HEK293 (cell line): ENCODE measurements around the gene MYCBPAP.

ENCODE experiments used
- AEBP2 ChIP-seq: fragments of 450-650 bp; formaldehyde crosslinking; IDR thresholded peaks from 2 replicates; pipeline ENCODE4 v1.5.1; 2016; ENCODE audit warnings: missing biosample characterization, missing genetic modification characterization, borderline replicate concordance
- BCL6B ChIP-seq: fragments of 450-650 bp; formaldehyde crosslinking; IDR thresholded peaks from 2 replicates; pipeline ENCODE4 v1.5.1; 2017; ENCODE audit warnings: missing biosample characterization, missing genetic modification characterization
- GLI4 ChIP-seq: fragments of 450-650 bp; formaldehyde crosslinking; IDR thresholded peaks from 2 replicates; pipeline ENCODE4 v1.5.1; 2016; ENCODE audit warnings: missing biosample characterization, missing genetic modification characterization
- GLIS2 ChIP-seq: fragments of 450-650 bp; formaldehyde crosslinking; IDR thresholded peaks from 2 replicates; pipeline ENCODE4 v1.5.1; 2016; ENCODE audit warnings: missing biosample characterization, missing genetic modification characterization
- KLF8 ChIP-seq: fragments of 450-650 bp; formaldehyde crosslinking; IDR thresholded peaks from 2 replicates; pipeline ENCODE4 v1.5.1; 2016; ENCODE audit warnings: missing biosample characterization, missing genetic modification characterization
- PRDM4 ChIP-seq: fragments of 450-650 bp; formaldehyde crosslinking; IDR thresholded peaks from 2 replicates; pipeline ENCODE4 v1.5.1; 2017; ENCODE audit warnings: missing biosample characterization, missing genetic modification characterization
- REPIN1 ChIP-seq: fragments of 450-650 bp; formaldehyde crosslinking; IDR thresholded peaks from 2 replicates; pipeline ENCODE4 v1.5.1; 2017; ENCODE audit warnings: missing biosample characterization, missing genetic modification characterization, low read depth
- SP3 ChIP-seq: fragments of 450-650 bp; formaldehyde crosslinking; IDR thresholded peaks from 2 replicates; pipeline ENCODE4 v1.5.1; 2016; ENCODE audit warnings: missing biosample characterization, missing genetic modification characterization
- ZBTB20 ChIP-seq: fragments of 450-650 bp; formaldehyde crosslinking; IDR thresholded peaks from 2 replicates; pipeline ENCODE4 v1.5.1; 2016; ENCODE audit warnings: missing biosample characterization, missing genetic modification characterization
- ZBTB44 ChIP-seq: fragments of 450-650 bp; IDR thresholded peaks from 2 replicates; pipeline ENCODE4 v1.5.1; 2018; ENCODE audit warnings: missing biosample characterization, mild to moderate bottlenecking, missing genetic modification characterization
- ZBTB49 ChIP-seq: fragments of 450-650 bp; formaldehyde crosslinking; IDR thresholded peaks from 2 replicates; pipeline ENCODE4 v1.5.1; 2016; ENCODE audit warnings: missing biosample characterization, missing genetic modification characterization, low read depth
- ZFP3 ChIP-seq: fragments of 450-650 bp; formaldehyde crosslinking; IDR thresholded peaks from 2 replicates; pipeline ENCODE4 v1.5.1; 2016; ENCODE audit warnings: low read depth, missing biosample characterization, missing genetic modification characterization
- ZNF10 ChIP-seq: fragments of 450-650 bp; formaldehyde crosslinking; IDR thresholded peaks from 2 replicates; pipeline ENCODE4 v1.5.1; 2017; ENCODE audit warnings: missing biosample characterization, missing genetic modification characterization
- ZNF133 ChIP-seq: fragments of 450-650 bp; formaldehyde crosslinking; IDR thresholded peaks from 2 replicates; pipeline ENCODE4 v1.5.1; 2016; ENCODE audit warnings: missing biosample characterization, missing genetic modification characterization
- ZNF362 ChIP-seq: fragments of 450-650 bp; formaldehyde crosslinking; IDR thresholded peaks from 2 replicates; pipeline ENCODE4 v1.5.1; 2016; ENCODE audit warnings: missing biosample characterization, missing genetic modification characterization
- ZNF433 ChIP-seq: fragments of 450-650 bp; formaldehyde crosslinking; IDR thresholded peaks from 2 replicates; pipeline ENCODE4 v1.5.1; 2016; ENCODE audit warnings: missing biosample characterization, missing genetic modification characterization, low read depth
- ZNF48 ChIP-seq: fragments of 450-650 bp; formaldehyde crosslinking; IDR thresholded peaks from 2 replicates; pipeline ENCODE4 v1.5.1; 2016; ENCODE audit warnings: missing biosample characterization, missing genetic modification characterization
- ZNF514 ChIP-seq: fragments of 450-650 bp; formaldehyde crosslinking; IDR thresholded peaks from 2 replicates; pipeline ENCODE4 v1.5.1; 2016; ENCODE audit warnings: missing biosample characterization, missing genetic modification characterization
- ZNF529 ChIP-seq: fragments of 450-650 bp; formaldehyde crosslinking; IDR thresholded peaks from 2 replicates; pipeline ENCODE4 v1.5.1; 2017; ENCODE audit warnings: missing genetic modification characterization, missing biosample characterization; ENCODE audit not compliant: insufficient replicate concordance
- ZNF560 ChIP-seq: fragments of 450-650 bp; formaldehyde crosslinking; IDR thresholded peaks from 2 replicates; pipeline ENCODE4 v1.5.1; 2017; ENCODE audit warnings: missing biosample characterization, missing genetic modification characterization, borderline replicate concordance
- ZNF571 ChIP-seq: fragments of 450-650 bp; formaldehyde crosslinking; IDR thresholded peaks from 2 replicates; pipeline ENCODE4 v1.5.0; 2017; ENCODE audit warnings: missing biosample characterization, missing genetic modification characterization
- ZNF585B ChIP-seq: fragments of 450-650 bp; formaldehyde crosslinking; IDR thresholded peaks from 2 replicates; pipeline ENCODE4 v1.5.1; 2016; ENCODE audit warnings: missing biosample characterization, missing genetic modification characterization
- ZNF624 ChIP-seq: fragments of 450-650 bp; formaldehyde crosslinking; IDR thresholded peaks from 2 replicates; pipeline ENCODE4 v1.5.1; 2017; ENCODE audit warnings: missing biosample characterization, missing genetic modification characterization
- ZNF645 ChIP-seq: fragments of 450-650 bp; formaldehyde crosslinking; IDR thresholded peaks from 2 replicates; pipeline ENCODE4; 2016; ENCODE audit warnings: missing biosample characterization, missing genetic modification characterization
- ZNF670 ChIP-seq: fragments of 450-650 bp; formaldehyde crosslinking; IDR thresholded peaks from 2 replicates; pipeline ENCODE4 v1.5.1; 2016; ENCODE audit warnings: missing biosample characterization, missing genetic modification characterization, low read depth
- ZNF677 ChIP-seq: fragments of 450-650 bp; IDR thresholded peaks from 2 replicates; pipeline ENCODE4 v1.5.0; 2018; ENCODE audit warnings: missing biosample characterization, mild to moderate bottlenecking, missing genetic modification characterization, moderate library complexity
- ZNF837 ChIP-seq: fragments of 450-650 bp; formaldehyde crosslinking; IDR thresholded peaks from 2 replicates; pipeline ENCODE4 v1.5.1; 2016; ENCODE audit warnings: missing biosample characterization, missing genetic modification characterization
- ZSCAN30 ChIP-seq: fragments of 450-650 bp; IDR thresholded peaks from 2 replicates; pipeline ENCODE4 v1.5.1; 2018; ENCODE audit warnings: missing biosample characterization, mild to moderate bottlenecking, missing genetic modification characterization, moderate library complexity

The MYCBPAP gene

GRCh38 chr17:50541716-50542688, 33.8 kb downstream of the MYCBPAP start (continued):
- TF ChIP-seq ZNF362 (tag by site-specific recombination), result no peak
- no peak for TF ChIP-seq ZNF10 (tag by site-specific recombination)
- TF ChIP-seq ZNF571, result no peak
- TF ChIP-seq ZFP3 (tag by site-specific recombination), result no peak
- no peak for TF ChIP-seq REPIN1 (tag by site-specific recombination)
- TF ChIP-seq ZBTB49, result no peak
- no peak for TF ChIP-seq ZNF48
- TF ChIP-seq ZNF529 (tag by site-specific recombination), result no peak
- TF ChIP-seq BCL6B (tag by site-specific recombination), result no peak
- TF ChIP-seq ZNF560, result no peak
- TF ChIP-seq ZNF514 (tag by site-specific recombination), result no peak
- no peak for TF ChIP-seq ZNF837 (tag by site-specific recombination)
- TF ChIP-seq GLI4 (tag by site-specific recombination), result no peak
- TF ChIP-seq ZNF133, result no peak
- TF ChIP-seq AEBP2, result no peak
- no peak for TF ChIP-seq ZNF433
- TF ChIP-seq ZNF677 (tag by site-specific recombination), result no peak
- no peak for TF ChIP-seq PRDM4 (tag by site-specific recombination)
- no peak for TF ChIP-seq ZNF670
- peak; percentile 41; the same call in 1 of the 2 replicates for TF ChIP-seq GLIS2
- no peak for TF ChIP-seq ZNF585B (tag by site-specific recombination)
- peak; percentile 76 for TF ChIP-seq ZBTB20 (tag by site-specific recombination)
- TF ChIP-seq ZNF645 (tag by site-specific recombination), result no peak
- peak; percentile 79; the same call in 1 of the 2 replicates for TF ChIP-seq KLF8 (tag by site-specific recombination)
- TF ChIP-seq SP3 (tag by site-specific recombination), result no peak; the same call in none of the 2 replicates
- no peak for TF ChIP-seq ZNF624 (tag by site-specific recombination)
- peak; percentile 40; the same call in 1 of the 2 replicates for TF ChIP-seq ZSCAN30 (tag by site-specific recombination)
- no peak for TF ChIP-seq ZBTB44
